HG03521 (cell line): Measurements from ENCODE around the gene CDKAL1.
A peak's percentile ranks its signal among the peaks of the same experiment; 100 is the strongest.
"Not testable (repeated sequence)": the region's sequence is repeated elsewhere in the genome, so short reads cannot be mapped to it uniquely, and the experiment has no call there.

Experiments
- ATAC-seq: cut with Tn5 transposase; IDR thresholded peaks from one replicate; pipeline ENCODE4 v1.9.1; 2021; ENCODE audit warnings: mild to moderate bottlenecking, moderate library complexity; ENCODE audit not compliant: unreplicated experiment

The CDKAL1 gene

DNA sequence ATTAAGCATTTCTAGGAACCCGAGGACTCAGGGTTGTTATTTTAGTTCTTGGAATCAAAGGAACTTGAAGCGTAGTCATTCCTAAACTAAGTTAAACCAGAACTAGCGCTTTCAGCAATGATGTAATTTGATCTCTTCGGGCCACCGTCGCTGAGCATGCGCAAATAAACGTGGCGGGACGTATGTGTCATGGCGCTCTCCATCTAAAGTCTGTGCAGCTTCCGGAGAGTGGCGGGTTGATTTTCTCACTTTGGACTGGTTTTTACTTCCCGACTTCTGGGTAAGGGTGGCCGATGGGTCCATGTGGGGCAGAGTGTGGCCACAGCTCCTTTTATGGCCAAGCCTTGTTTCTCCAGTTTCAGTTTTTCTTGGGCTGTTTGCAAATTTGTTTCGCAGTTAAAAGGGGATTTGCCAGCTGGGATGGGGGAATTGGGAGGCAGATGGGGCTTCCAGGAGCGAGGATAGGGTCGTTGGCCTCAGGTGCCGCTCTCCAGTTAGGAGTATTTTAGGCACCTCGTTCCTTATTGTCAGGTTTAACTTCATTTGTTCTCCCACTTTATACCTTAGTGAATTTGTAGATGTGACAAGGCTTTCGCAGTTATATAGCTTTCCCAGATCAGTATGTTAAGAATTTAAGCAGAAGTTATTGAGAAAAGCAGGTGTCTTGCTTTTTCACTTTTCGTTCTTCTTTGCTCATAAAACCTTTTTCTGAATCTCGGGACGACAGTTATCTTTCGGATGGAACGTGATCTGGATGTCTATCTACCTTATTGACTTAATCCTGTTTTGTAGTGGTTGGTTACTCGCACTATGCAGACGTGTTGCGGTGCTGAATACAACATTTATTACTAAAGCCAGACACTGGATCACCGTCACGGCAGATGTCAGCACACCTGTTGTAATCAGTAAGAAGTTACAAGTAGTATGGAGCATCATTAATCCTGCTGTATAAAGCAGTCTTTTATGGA lies at the start of gene CDKAL1:
Gene CDKAL1 (plus strand): TSS at position 163 of the 968 bp plus-strand sequence. CDS start 11,894 bp downstream, outside the sequence.
- peak; percentile 73 for ATAC-seq

DNA sequence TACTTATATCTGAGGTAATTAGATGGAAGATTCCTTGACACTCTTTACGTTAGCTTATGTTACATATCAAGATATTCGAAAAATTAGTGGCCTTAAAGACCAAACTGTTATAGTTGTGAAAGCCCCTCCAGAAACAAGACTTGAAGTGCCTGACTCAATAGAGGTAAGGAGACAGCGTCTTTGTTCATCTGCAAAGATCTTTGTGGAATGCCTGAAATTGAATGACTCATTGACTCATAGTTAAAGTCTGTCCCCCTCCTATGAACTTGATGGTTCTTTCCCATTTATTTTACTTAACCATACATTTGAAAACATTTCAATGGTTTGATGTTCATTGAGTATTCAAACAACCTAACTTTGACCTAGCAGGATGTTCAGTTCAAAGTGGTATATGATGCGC lies 47.6 kb upstream of the CDKAL1 start:
- no peak for ATAC-seq

- ATAC-seq: no peak
Observed at GRCh38 chr6:20487669-20488375, 46.4 kb upstream of the CDKAL1 start.

GRCh38 chr6:20490591-20490990 lies 43.7 kb upstream of the CDKAL1 start:
- ATAC-seq: no peak

DNA sequence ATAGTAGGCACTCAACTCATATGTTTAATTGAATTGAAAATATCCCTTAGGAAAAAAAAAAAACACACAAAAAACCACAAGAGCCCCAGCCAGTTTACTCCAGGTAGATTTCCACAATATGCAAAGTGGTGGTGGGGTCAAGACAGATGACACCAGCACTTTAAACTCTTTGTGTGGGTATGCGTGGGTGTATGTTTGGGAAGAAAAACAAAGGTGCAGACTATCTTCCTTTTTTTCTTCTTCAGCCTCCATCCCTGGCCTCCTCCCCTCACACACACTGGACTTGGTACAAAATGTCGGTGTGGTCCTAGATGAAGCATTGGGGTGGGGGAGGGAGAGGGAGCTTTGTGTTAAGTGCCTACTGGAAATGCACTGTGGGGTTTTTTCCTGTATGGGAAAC lies 42.2 kb upstream of the CDKAL1 start:
- no peak for ATAC-seq

DNA sequence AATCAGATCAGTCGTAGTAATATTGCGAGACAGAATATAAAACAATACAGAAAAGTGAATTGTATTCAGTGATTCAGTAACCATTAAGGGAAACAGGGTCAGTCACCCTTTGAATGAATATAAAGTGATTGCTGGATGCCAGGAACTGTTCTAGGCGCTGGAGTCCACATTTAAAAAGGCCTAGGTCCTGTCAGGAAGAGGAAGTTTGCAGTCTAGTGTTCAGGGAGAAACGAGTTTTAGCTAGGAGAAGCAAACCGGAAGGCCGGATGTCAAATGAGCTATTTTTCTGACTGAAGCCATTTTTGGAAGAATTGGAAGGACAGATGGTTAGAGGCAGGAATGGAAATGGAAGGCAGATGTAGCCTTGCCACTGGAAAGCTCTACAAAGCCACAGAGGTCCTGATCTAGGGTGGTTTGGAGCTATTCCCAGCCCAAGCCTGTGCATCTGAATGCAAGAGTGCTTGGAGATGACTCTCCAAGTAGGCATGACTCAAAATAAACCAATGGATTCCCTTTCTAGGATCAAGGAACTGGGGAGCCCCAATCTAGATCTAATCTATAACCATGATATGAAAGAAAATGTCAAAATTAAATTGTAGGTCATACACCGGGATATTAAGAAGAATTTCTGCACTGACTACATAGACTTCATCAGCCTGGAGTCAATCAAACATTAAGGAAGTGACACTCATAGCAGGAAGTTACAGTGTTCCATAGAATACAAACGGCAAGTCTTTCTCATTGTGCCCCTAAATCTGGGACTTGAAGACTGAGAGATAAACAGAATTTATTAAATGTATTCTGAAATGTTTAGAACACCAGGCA lies 36.8 kb upstream of the CDKAL1 start:
- ATAC-seq: no peak

DNA sequence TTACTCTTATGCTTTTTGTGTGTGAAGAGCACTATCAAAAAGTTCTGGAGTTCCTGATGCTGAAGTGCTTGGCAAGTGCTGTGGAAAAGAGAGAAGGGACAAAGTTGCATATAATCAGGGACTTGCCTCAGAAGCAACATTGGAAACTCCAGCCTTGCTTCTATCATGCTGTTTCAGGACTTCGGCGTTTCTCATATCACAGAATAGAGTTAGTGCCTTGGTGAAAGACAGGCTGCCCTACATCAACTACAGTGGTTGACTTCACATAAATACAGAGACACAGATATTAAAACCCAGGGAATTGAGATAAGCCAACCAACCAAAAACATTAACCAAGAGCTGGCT lies 36.2 kb upstream of the CDKAL1 start:
- no peak for ATAC-seq

DNA sequence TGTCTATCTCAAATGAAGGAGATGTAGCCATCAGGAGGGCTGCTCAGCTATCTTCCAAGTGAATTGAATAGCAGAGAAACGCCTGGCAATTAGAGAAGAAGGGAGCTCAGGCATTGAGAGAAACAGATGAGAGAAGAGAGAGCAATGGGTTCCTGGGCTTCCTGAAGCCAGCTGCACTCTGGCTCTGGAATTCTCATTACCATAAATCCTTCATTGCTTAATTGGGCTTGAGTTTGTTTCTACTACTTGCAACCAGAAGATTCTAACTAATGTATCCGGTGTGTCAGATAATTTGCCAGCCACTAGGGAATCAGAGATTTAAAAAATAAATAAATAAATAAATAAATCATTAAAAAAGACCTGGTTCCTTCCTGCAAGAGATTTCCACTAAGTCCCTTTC lies 25.0 kb upstream of the CDKAL1 start:
- no peak for ATAC-seq

DNA sequence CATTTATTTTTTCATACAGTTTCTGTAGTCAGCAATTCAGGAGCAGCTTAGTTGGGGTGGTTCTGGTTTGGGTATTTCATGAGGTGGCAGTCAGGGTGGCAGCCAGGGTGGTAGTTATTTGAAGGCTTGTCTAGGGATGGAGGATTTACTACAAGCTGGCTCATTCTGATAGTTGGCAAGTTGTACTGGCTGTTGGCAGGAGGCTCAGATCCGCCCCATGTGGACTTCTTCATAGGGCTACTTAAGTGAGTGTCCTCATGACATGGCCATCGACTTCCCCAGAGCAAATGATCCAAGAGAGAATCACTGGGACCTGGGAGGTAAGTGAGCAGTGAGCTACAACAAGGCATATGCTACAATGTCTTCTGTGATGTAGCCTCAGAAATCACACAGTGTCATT lies 22.4 kb upstream of the CDKAL1 start:
- ATAC-seq: no peak

- ATAC-seq: not testable (repeated sequence)
Observed at GRCh38 chr6:20525208-20525607, 9.0 kb upstream of the CDKAL1 start.

GRCh38 chr6:20529086-20529448 lies 5.2 kb upstream of the CDKAL1 start:
- not testable (repeated sequence) for ATAC-seq

DNA sequence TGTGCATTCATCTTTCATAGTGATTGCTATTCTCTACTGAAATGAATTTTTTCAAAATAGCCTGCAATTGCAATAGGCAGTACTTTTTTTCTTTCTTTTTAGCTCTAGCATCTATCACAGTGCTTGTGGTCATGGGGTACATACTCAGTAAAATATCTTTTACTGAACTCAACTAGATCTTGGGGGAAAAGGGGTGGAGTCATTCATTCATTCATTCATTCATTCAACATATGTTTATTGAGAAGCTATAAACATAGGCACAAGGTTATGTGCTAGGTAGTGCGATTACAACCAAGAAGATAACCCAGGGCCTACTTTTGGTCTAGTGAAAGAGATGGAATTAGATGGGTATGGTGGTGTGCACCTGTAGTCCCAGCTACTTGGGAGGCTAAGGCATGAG lies 1.4 kb upstream of the CDKAL1 start:
- no peak for ATAC-seq

DNA sequence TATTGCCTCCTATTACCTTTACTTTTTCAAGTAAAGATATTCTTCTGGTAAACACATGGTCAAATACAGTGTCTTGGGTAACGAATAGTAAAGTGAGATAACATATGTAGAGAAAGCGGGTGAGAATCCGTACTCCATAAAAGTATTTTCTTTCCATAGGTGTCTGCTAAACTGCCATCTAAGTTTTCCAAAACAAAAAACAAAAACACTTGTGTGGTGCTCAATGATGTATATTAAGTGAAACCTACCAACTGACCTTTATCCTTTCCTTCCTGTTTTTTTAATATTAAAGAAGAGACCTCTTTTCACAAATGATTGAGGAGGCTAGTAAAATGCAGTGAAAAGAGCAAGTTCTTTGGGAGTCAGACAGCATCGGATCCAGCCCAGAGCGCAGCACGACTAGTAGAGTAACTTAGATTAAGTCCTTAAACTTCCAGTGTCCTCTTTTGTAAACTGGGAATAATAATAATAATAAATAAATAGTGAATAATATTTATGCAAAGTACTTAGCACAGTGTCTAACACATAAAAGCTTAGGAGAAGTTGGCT lies 437 bp upstream of the CDKAL1 start:
- no peak for ATAC-seq

GRCh38 chr6:20538131-20538662 lies 3.9 kb downstream of the CDKAL1 start:
- ATAC-seq: no peak

DNA sequence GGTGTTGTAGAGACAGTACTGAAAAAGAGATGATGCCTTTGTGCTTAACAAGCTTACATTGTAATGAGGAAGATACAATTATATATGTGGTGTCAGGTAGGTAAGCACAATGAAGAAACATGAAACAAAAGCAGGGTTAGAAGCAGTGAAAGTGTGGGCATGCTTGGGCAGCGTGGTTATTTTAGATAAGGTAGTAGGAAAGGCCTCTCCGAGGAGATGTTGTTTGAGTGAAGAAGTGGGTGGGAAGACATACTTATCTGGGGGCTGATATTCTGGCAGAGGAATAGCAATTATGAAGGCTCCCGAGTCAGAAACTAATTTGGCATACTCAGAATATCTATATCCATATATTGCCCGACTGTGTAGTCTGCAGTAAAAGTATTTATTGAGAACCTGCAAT lies 4.7 kb downstream of the CDKAL1 start:
- no peak for ATAC-seq

GRCh38 chr6:20539387-20539786 lies 5.1 kb downstream of the CDKAL1 start:
- ATAC-seq: no peak

GRCh38 chr6:20540683-20541082 lies 6.4 kb downstream of the CDKAL1 start:
- ATAC-seq: no peak

- ATAC-seq: no peak
Observed at GRCh38 chr6:20541382-20541781, 7.1 kb downstream of the CDKAL1 start.

GRCh38 chr6:20542927-20543602 lies 8.8 kb downstream of the CDKAL1 start:
- peak; percentile 98 for ATAC-seq

DNA sequence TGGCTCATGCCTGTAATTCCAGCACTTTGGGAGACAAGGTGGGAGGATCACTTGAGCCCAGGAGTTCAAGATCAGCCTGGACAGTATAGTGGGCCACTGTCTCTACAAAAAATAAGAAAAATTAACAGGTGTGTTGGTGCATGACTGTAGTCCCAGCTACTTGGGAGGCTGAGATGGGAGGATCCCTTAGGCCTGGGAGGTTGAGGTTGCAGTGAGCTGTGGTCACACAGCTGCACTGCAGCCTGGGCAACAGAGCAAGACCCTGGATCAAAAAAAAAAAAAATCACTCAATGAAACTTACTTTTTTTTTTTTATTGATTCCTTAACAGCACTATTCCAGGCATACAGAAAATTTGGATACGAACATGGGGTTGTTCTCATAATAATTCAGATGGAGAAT lies 14.0 kb downstream of the CDKAL1 start:
- ATAC-seq: no peak
